DND-41 (cell line): ENCODE measurements around the gene CAMK2A.

Experiments
- ATAC-seq: fragments of 200-7000 bp; cut with Tn5 transposase; 3 replicates; pipeline ENCODE4 v1.9.1; 2021; ENCODE audit warnings: low read depth; ENCODE audit not compliant: insufficient read depth
- DNase-seq: peaks from one replicate; pipeline ENCODE4 v3.0.0-alpha.2; 2020
- H2AFZ ChIP-seq: 2 replicates; pipeline ENCODE4 v1.6.0; 2012; ENCODE audit warnings: low read depth, low read length
- H3K27ac ChIP-seq: 2 replicates; pipeline ENCODE4 v1.5.1; 2012; ENCODE audit warnings: low read length, inconsistent platforms
- H3K27me3 ChIP-seq: fragments of 200-600 bp; sonication (generic); 2 replicates; pipeline ENCODE4 v1.6.0; 2012; ENCODE audit warnings: low read length, mild to moderate bottlenecking, inconsistent platforms; ENCODE audit not compliant: insufficient read depth, poor library complexity
- H3K36me3 ChIP-seq: 2 replicates; pipeline ENCODE4 v1.5.1; 2012; ENCODE audit warnings: low read length, inconsistent platforms; ENCODE audit not compliant: insufficient read depth
- H3K4me1 ChIP-seq: 2 replicates; pipeline ENCODE4 v1.5.1; 2012; ENCODE audit warnings: mild to moderate bottlenecking, low read length; ENCODE audit not compliant: insufficient read depth
- H3K4me2 ChIP-seq: 2 replicates; pipeline ENCODE4 v1.6.0; 2012; ENCODE audit warnings: mild to moderate bottlenecking, moderate library complexity, low read length, inconsistent platforms; ENCODE audit not compliant: insufficient read depth
- H3K4me3 ChIP-seq, 2 experiments: fragments of 200-600 bp in 1 of 2; shearing (Covaris generic) in 1 of 2; 2 replicates each; pipeline ENCODE4 v1.5.1; 2012 to 2016; ENCODE audit warnings: inconsistent platforms in 2 of 2, low read length in 2 of 2, mild to moderate bottlenecking in 2 of 2, low read depth in 1 of 2, moderate library complexity in 1 of 2
- H3K79me2 ChIP-seq: 2 replicates; pipeline ENCODE4 v1.6.0; 2012; ENCODE audit warnings: low read length, inconsistent platforms; ENCODE audit not compliant: insufficient read depth
- H3K9ac ChIP-seq: 2 replicates; pipeline ENCODE4 v1.6.0; 2012; ENCODE audit warnings: low read depth, mild to moderate bottlenecking, inconsistent platforms, low read length, moderate library complexity
- H3K9me3 ChIP-seq: 2 replicates; pipeline ENCODE4 v1.5.1; 2012; ENCODE audit warnings: low read length, moderate library complexity, mild to moderate bottlenecking, inconsistent platforms; ENCODE audit not compliant: insufficient read depth, severe bottlenecking
- H4K20me1 ChIP-seq: 2 replicates; pipeline ENCODE4 v1.6.0; 2012; ENCODE audit warnings: low read length; ENCODE audit not compliant: insufficient read depth
- CTCF ChIP-seq: IDR thresholded peaks from 2 replicates; pipeline ENCODE4 v1.5.1; 2012; ENCODE audit warnings: borderline replicate concordance, low read length, moderate library complexity, mild to moderate bottlenecking; ENCODE audit not compliant: poor library complexity, severe bottlenecking; ENCODE audit errors: extremely low read depth
- EZH2 ChIP-seq: IDR thresholded peaks from 3 replicates; pipeline ENCODE4 v1.6.1; 2012; ENCODE audit warnings: borderline replicate concordance, low read depth, mild to moderate bottlenecking, moderate library complexity, low read length, inconsistent platforms; ENCODE audit not compliant: severe bottlenecking

CAMK2A gene

GRCh38 chr5:150311015-150311692 is 21.6 kb upstream of the CAMK2A start:
- no peak overlapping the region for H3K4me3 ChIP-seq
- H3K9me3 ChIP-seq, result no peaks in the 10 kb centered on the region
- DNase-seq (no peak), ATAC-seq (no peak)
- H4K20me1 ChIP-seq, result peaks cover 3% of the 10 kb centered on the region; the same call in 1 of the 2 replicates
- TF ChIP-seq CTCF (no peak), EZH2 (no peak)
- no peaks in the 10 kb centered on the region for H3K4me1 ChIP-seq
- H3K36me3 ChIP-seq, result no peaks in the 10 kb centered on the region
- no peak overlapping the region for H3K27ac ChIP-seq
- H3K9ac ChIP-seq, result no peak overlapping the region
- no peak overlapping the region for H3K4me2 ChIP-seq
- H3K79me2 ChIP-seq, result no peaks in the 10 kb centered on the region
- H2AFZ ChIP-seq, result no peak overlapping the region
- peaks cover 13% of the 10 kb centered on the region for H3K27me3 ChIP-seq

- ATAC-seq (no peak), DNase-seq (no peak)
- H3K4me1 ChIP-seq, result no peaks in the 10 kb centered on the region
- no peak overlapping the region for H3K9ac ChIP-seq
- H3K36me3 ChIP-seq, result no peaks in the 10 kb centered on the region
- no peak overlapping the region for H2AFZ ChIP-seq
- H3K4me2 ChIP-seq, result no peak overlapping the region
- TF ChIP-seq CTCF (no peak), EZH2 (no peak)
- no peak overlapping the region for H3K27ac ChIP-seq
- H3K79me2 ChIP-seq, result no peaks in the 10 kb centered on the region
- H3K9me3 ChIP-seq, result no peaks in the 10 kb centered on the region
- peaks cover 13% of the 10 kb centered on the region for H3K27me3 ChIP-seq
- H3K4me3 ChIP-seq, result no peak overlapping the region
- H4K20me1 ChIP-seq, result peaks cover 3% of the 10 kb centered on the region; the same call in 1 of the 2 replicates
These were observed 20.7 kb upstream of the CAMK2A start for GRCh38 chr5:150310246-150310645.

GRCh38 chr5:150309886-150310239 is 20.3 kb upstream of the CAMK2A start:
- no peak for ATAC-seq
- no peak overlapping the region for H3K27ac ChIP-seq
- DNase-seq, result no peak
- H3K4me2 ChIP-seq, result no peak overlapping the region
- no peaks in the 10 kb centered on the region for H3K36me3 ChIP-seq
- H3K4me1 ChIP-seq, result no peaks in the 10 kb centered on the region
- no peak overlapping the region for H3K9ac ChIP-seq
- H3K79me2 ChIP-seq, result no peaks in the 10 kb centered on the region
- peaks cover 13% of the 10 kb centered on the region for H3K27me3 ChIP-seq
- TF ChIP-seq CTCF (no peak), EZH2 (no peak)
- no peak overlapping the region for H2AFZ ChIP-seq
- no peak overlapping the region for H3K4me3 ChIP-seq
- peaks cover 3% of the 10 kb centered on the region; the same call in 1 of the 2 replicates for H4K20me1 ChIP-seq
- H3K9me3 ChIP-seq, result no peaks in the 10 kb centered on the region
